Esophagus squamous epithelium (tissue), 4 donors: ENCODE data around the gene CDH8.

ENCODE experiments used
- CTCF ChIP-seq, 6 experiments: fragments of 450-650 bp in 4 of 6; fragments of 200-600 bp in 2 of 6; sonication (generic) in 2 of 6; IDR thresholded peaks; one replicate each; pipeline ENCODE4 v1.5.1; 2016 to 2019; ENCODE audit warnings: antibody characterized with exemption in 6 of 6, mild to moderate bottlenecking in 4 of 6, moderate library complexity in 4 of 6
- POLR2A ChIP-seq, 4 donors: fragments of 450-650 bp; IDR thresholded peaks; one replicate each; pipeline ENCODE4 v1.6.1; 2017; ENCODE audit warnings: antibody characterized with exemption in 4 of 4, mild to moderate bottlenecking in 4 of 4, moderate library complexity in 3 of 4

DNA sequence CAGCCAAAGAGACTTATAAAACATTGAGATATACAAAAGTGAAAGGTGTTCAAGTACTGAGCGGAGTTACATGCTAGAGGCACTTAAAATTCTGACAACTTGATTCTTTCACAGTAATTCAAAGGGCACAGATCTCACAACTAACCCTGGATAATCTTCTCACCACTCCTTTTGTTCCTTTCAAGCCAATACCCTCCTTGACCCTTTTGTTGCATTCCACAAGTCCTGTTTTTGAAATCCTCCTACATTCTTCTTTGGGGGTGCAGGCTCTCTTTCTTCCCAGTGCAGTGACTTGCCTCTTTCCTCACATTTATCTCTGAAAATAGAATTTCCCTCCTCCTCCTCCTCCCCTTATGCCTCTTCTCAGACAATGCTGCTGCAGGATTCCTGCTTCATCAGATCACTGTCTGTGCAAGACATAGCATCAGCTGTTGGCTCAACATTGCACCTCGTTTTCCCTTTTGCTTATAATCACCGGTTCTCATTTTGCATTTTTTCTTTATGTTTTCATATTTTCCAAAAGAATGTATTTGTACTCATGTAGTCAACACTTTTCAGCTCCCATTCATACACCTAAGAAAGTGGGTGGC, 199.3 kb downstream of the CDH8 start:
- no peak for TF ChIP-seq CTCF (IDR thresholded peaks at IDR 0.05)
- TF ChIP-seq POLR2A (IDR thresholded peaks at IDR 0.05), result no peak
